Kidney (tissue), 14 donors: Measurements from ENCODE around the gene POLR2F. TPM values are rescaled to one million over a fixed set of nuclear protein-coding genes. Genes with fewer than 3 reads are reported as not detected.

Experiments used
- DNase-seq, 5 donors: peaks; one replicate each; pipeline ENCODE4 v3.0.0-alpha.2; 2013 to 2020
- FAIRE-seq: peaks from 2 replicates; lab custom pipeline; 2012; peaks lifted over from hg19 to GRCh38; lab: Jason Lieb, UNC
- H3K27ac ChIP-seq, 2 donors: one replicate each; pipeline ENCODE4 v1.7.0; 2013; ENCODE audit warnings: low read depth in 2 of 2, low read length in 2 of 2, inconsistent platforms in 1 of 2
- H3K27me3 ChIP-seq: one replicate; pipeline ENCODE4 v1.7.1; 2013; ENCODE audit warnings: low read length, inconsistent platforms; ENCODE audit not compliant: control insufficient read depth, insufficient read depth
- H3K36me3 ChIP-seq, 3 donors: one replicate each; pipeline versions ENCODE4 v1.7.0 to v1.7.1; 2013; ENCODE audit warnings: low read length in 3 of 3, control low read depth in 1 of 3, inconsistent platforms in 1 of 3; ENCODE audit not compliant: insufficient read depth in 3 of 3, control insufficient read depth in 2 of 3
- H3K4me1 ChIP-seq, 3 donors: one replicate each; pipeline versions ENCODE4 v1.7.0 to v1.7.1; 2013; ENCODE audit warnings: low read length in 3 of 3, inconsistent platforms in 1 of 3, low read depth in 1 of 3; ENCODE audit not compliant: control insufficient read depth in 2 of 3, insufficient read depth in 2 of 3
- H3K4me3 ChIP-seq, 3 donors: one replicate each; pipeline versions ENCODE4 v1.7.0 to v1.8.1; 2013; ENCODE audit warnings: low read length in 3 of 3, control low read depth in 1 of 3, inconsistent platforms in 1 of 3
- H3K9ac ChIP-seq, 3 donors: one replicate each; pipeline versions ENCODE4 v1.7.0 to v1.7.1; 2013; ENCODE audit warnings: low read length in 3 of 3, control low read depth in 1 of 3, inconsistent platforms in 1 of 3
- H3K9me3 ChIP-seq, 3 donors: one replicate each; pipeline versions ENCODE4 v1.7.0 to v1.7.1; 2013; ENCODE audit warnings: low read length in 3 of 3, control low read depth in 1 of 3, inconsistent platforms in 1 of 3; ENCODE audit not compliant: control insufficient read depth in 2 of 3, insufficient read depth in 1 of 3
- intact Hi-C: fragments of 100-400 bp; cut with DNase I; formaldehyde crosslinking; loops from one replicate; pipeline ENCODE4 v1.11.1; 2022
- polyA plus RNA-seq: library from polyadenylated mRNA; stranded (reverse); fragments of 350-450 nt; fragmentation: Illumina TruSeq; extraction: RNeasy Lipid Tissue Mini Kit (QIAGEN cat#74804); gene quantifications from one replicate; pipeline ENCODE4 v1.2.3, GENCODE V29; 2014; ENCODE audit warnings: low read depth, low replicate concordance; ENCODE audit not compliant: insufficient read depth
- total RNA-seq: library from RNA; stranded (reverse); fragmentation: NEBNext Ultra II Directional; extraction: Animal tissue kit (Norgen Biotek cat#: 25700); gene quantifications from one replicate; pipeline ENCODE4 v1.2.1, GENCODE V29; 2021
- TF ChIP-seq, protein P1 (sequence below): IDR thresholded peaks from 3 replicates; pipeline ENCODE4 v1.5.1; 2012; ENCODE audit warnings: mild to moderate bottlenecking, moderate library complexity, borderline replicate concordance; ENCODE audit not compliant: insufficient read depth; ENCODE audit errors: extremely low read depth
- donor health status: control.
- donor health status: control.
- donor health status: control.
- donor health status: control.
- donor health status: control.
- donor health status: DM: yes; HTN: yes; CAD: no.
- donor health status: Normal renal cell carcinoma (clear cell type).

Gene POLR2F
- total and polyA plus RNA-seq, 2 donors from 2014 or later, result 57.9 to 121 TPM

DNA sequence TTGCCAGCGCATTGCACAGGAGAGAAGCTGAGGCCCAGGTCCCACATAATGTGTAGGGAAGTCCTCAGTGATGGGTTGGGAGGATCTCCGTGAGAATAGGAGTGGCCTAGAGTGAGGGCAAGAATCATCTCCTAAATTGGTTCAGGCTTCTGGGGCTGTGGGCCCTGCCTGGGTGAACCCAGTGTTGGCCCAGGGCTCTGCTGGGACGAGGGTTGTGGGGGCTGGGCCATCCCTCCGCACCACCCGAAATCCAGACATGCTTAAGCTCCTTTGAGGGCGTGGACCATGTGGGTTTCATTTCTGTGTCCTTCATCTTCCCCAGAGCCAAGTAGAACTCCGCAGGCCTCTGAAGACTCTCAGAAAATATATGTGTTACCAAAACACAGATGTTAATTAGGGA lies 43.7 kb upstream of the POLR2F start:
- intact Hi-C loops, result no loop called here
- DNase-seq (no peak), FAIRE-seq (no peak)
- Histone ChIP-seq H3K4me3 (no peak overlapping the region), H3K27me3 (no peaks in the 10 kb centered on the region), H3K4me1 (peaks cover 0 to 16% (median 4%) of the 10 kb centered on the region in 3 donors), H3K27ac (no peak overlapping the region), H3K9ac (peak overlapping the region in 1 of 3 donors; percentile 19), H3K9me3 (no peaks in the 10 kb centered on the region), H3K36me3 (peaks cover 0 to 5% (median 0%) of the 10 kb centered on the region in 3 donors)
- TF ChIP-seq, protein P1, sequence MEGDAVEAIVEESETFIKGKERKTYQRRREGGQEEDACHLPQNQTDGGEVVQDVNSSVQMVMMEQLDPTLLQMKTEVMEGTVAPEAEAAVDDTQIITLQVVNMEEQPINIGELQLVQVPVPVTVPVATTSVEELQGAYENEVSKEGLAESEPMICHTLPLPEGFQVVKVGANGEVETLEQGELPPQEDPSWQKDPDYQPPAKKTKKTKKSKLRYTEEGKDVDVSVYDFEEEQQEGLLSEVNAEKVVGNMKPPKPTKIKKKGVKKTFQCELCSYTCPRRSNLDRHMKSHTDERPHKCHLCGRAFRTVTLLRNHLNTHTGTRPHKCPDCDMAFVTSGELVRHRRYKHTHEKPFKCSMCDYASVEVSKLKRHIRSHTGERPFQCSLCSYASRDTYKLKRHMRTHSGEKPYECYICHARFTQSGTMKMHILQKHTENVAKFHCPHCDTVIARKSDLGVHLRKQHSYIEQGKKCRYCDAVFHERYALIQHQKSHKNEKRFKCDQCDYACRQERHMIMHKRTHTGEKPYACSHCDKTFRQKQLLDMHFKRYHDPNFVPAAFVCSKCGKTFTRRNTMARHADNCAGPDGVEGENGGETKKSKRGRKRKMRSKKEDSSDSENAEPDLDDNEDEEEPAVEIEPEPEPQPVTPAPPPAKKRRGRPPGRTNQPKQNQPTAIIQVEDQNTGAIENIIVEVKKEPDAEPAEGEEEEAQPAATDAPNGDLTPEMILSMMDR, result no peak

- no peak for FAIRE-seq
- peaks cover 0 to 16% (median 4%) of the 10 kb centered on the region in 3 donors for H3K4me1 ChIP-seq
- H3K36me3 ChIP-seq, result peaks cover 0 to 5% (median 0%) of the 10 kb centered on the region in 3 donors
- TF ChIP-seq, protein P1, result no peak
- H3K27me3 ChIP-seq, result no peaks in the 10 kb centered on the region
- H3K9ac ChIP-seq, result no peak overlapping the region
- H3K27ac ChIP-seq, result peak overlapping the region in 1 of 2 donors; percentile 6
- no peak overlapping the region for H3K4me3 ChIP-seq
- intact Hi-C loops, result no loop called here
- peak in 4 of 5 donors; percentile 28 to 71 (median 57) for DNase-seq
- H3K9me3 ChIP-seq, result no peaks in the 10 kb centered on the region
Observed at GRCh38 chr22:37910890-37911672, 42.4 kb upstream of the POLR2F start.

GRCh38 chr22:37911697-37912096 lies 41.8 kb upstream of the POLR2F start:
- H3K27ac ChIP-seq, result peak overlapping the region in 1 of 2 donors; percentile 6
- no peak overlapping the region for H3K9ac ChIP-seq
- TF ChIP-seq, protein P1, result no peak
- FAIRE-seq (no peak), DNase-seq (no peak)
- no peak overlapping the region for H3K4me3 ChIP-seq
- intact Hi-C loops, result no loop called here
- H3K9me3 ChIP-seq, result no peaks in the 10 kb centered on the region
- no peaks in the 10 kb centered on the region for H3K27me3 ChIP-seq
- peaks cover 0 to 5% (median 3%) of the 10 kb centered on the region in 3 donors for H3K36me3 ChIP-seq
- peaks cover 0 to 16% (median 4%) of the 10 kb centered on the region in 3 donors for H3K4me1 ChIP-seq
